HepG2 (cell line): ENCODE measurements around the gene ANKLE1. TPM values are rescaled to one million over a fixed set of nuclear protein-coding genes. Genes with fewer than 3 reads are reported as not detected.
A peak's percentile ranks its signal among the peaks of the same experiment; 100 is the strongest.

ENCODE experiments used
- AFF4 ChIP-seq: sonication (generic); formaldehyde crosslinking; IDR thresholded peaks from 2 replicates; pipeline ENCODE4 v1.4.0; 2020; ENCODE audit warnings: missing genetic modification reagents
- ARNT2 ChIP-seq: sonication (generic); formaldehyde crosslinking; IDR thresholded peaks from 2 replicates; pipeline ENCODE4 v1.8.0; 2022; ENCODE audit warnings: mild to moderate bottlenecking, low read depth, missing genetic modification reagents, moderate library complexity
- FIP1L1 ChIP-seq: fragments of 200-400 bp; formaldehyde crosslinking; IDR thresholded peaks from 2 replicates; pipeline ENCODE4 v1.6.1; 2018; ENCODE audit warnings: low read depth, mild to moderate bottlenecking, low read length, moderate library complexity, borderline replicate concordance; ENCODE audit not compliant: insufficient read depth
- FOXJ3 ChIP-seq: sonication (generic); formaldehyde crosslinking; IDR thresholded peaks from 2 replicates; pipeline ENCODE4 v1.4.0; 2020; ENCODE audit warnings: missing genetic modification reagents, mild to moderate bottlenecking, borderline replicate concordance
- GABPB1 ChIP-seq: IDR thresholded peaks from 2 replicates; pipeline ENCODE4 v1.6.1; 2016; ENCODE audit warnings: mild to moderate bottlenecking, missing genetic modification reagents, moderate library complexity, missing compliant biosample characterization
- KMT2B ChIP-seq: IDR thresholded peaks from 2 replicates; pipeline ENCODE4 v1.6.1; 2016; ENCODE audit warnings: missing genetic modification reagents, missing compliant biosample characterization
- PLSCR1 ChIP-seq: sonication (generic); formaldehyde crosslinking; IDR thresholded peaks from 2 replicates; pipeline ENCODE4 v1.5.0; 2020; ENCODE audit warnings: missing genetic modification reagents, mild to moderate bottlenecking, borderline replicate concordance
- POGZ ChIP-seq: sonication (generic); formaldehyde crosslinking; IDR thresholded peaks from 2 replicates; pipeline ENCODE4 v1.4.0; 2020; ENCODE audit warnings: mild to moderate bottlenecking, missing genetic modification reagents
- RFX1 ChIP-seq: fragments of 450-650 bp; IDR thresholded peaks from 2 replicates; pipeline ENCODE4 v1.6.1; 2017
- SKIL ChIP-seq: sonication (generic); formaldehyde crosslinking; IDR thresholded peaks from 2 replicates; pipeline ENCODE4 v1.8.0; 2022; ENCODE audit warnings: missing genetic modification reagents, mild to moderate bottlenecking, moderate library complexity, borderline replicate concordance
- SMC3 ChIP-seq: IDR thresholded peaks from 2 replicates; pipeline ENCODE4 v1.6.1; 2011; ENCODE audit warnings: low read length, improper control_type of control experiment
- SUZ12 ChIP-seq: fragments of 150-350 bp; IDR thresholded peaks from 2 replicates; pipeline ENCODE4 v1.6.1; 2014; ENCODE audit warnings: low read depth, low read length
- TAF15 ChIP-seq: fragments of 200-400 bp; formaldehyde crosslinking; IDR thresholded peaks from one replicate; pipeline ENCODE4 v1.6.1; 2018; ENCODE audit warnings: mild to moderate bottlenecking, low read depth, low read length; ENCODE audit not compliant: poor library complexity, severe bottlenecking
- ZBTB44 ChIP-seq: sonication (generic); formaldehyde crosslinking; IDR thresholded peaks from 2 replicates; pipeline ENCODE4 v1.4.0; 2020; ENCODE audit warnings: missing genetic modification reagents
- ZKSCAN1 ChIP-seq: fragments of 150-350 bp; IDR thresholded peaks from 2 replicates; pipeline ENCODE4 v1.6.1; 2014; ENCODE audit warnings: low read length
- ZMAT5 ChIP-seq: sonication (generic); formaldehyde crosslinking; IDR thresholded peaks from 2 replicates; pipeline ENCODE4 v1.5.0; 2020; ENCODE audit warnings: mild to moderate bottlenecking, low read depth, missing genetic modification reagents, borderline replicate concordance
- ZNF17 ChIP-seq: sonication (generic); formaldehyde crosslinking; IDR thresholded peaks from 2 replicates; pipeline ENCODE4 v1.5.0; 2020; ENCODE audit warnings: mild to moderate bottlenecking, missing genetic modification reagents
- ZNF224 ChIP-seq: sonication (generic); formaldehyde crosslinking; IDR thresholded peaks from 2 replicates; pipeline ENCODE4 v1.5.0; 2020; ENCODE audit warnings: mild to moderate bottlenecking, missing genetic modification reagents
- ZNF670 ChIP-seq: sonication (generic); formaldehyde crosslinking; IDR thresholded peaks from 2 replicates; pipeline ENCODE4 v1.8.0; 2022; ENCODE audit warnings: mild to moderate bottlenecking, missing genetic modification reagents, borderline replicate concordance
- ZNF713 ChIP-seq: sonication (generic); formaldehyde crosslinking; IDR thresholded peaks from 2 replicates; pipeline ENCODE4 v1.4.0; 2020; ENCODE audit warnings: mild to moderate bottlenecking, missing genetic modification reagents
- polyA plus RNA-seq, 8 experiments: library from polyadenylated mRNA; depleted of rRNA in 3 of 8; stranded (reverse) in 7 of 8; unstranded in 1 of 8; fragments of >200 nt; fragmentation: Illumina TruSeq in 4 of 8; extraction: Trizol in 4 of 8; gene quantifications; 2 replicates each; pipeline versions ENCODE4 v1.2.1 to v1.2.3, GENCODE V29; 2011 to 2016; ENCODE audit warnings: low read depth in 4 of 8, missing spikeins in 1 of 8, mixed read lengths in 1 of 8; ENCODE audit not compliant: insufficient read depth in 1 of 8
- total RNA-seq, 5 experiments: library from RNA; depleted of rRNA; stranded (reverse); fragments of >200 nt; fragmentation: Illumina TruSeq; extraction: Trizol; gene quantifications; 2 replicates each; pipeline ENCODE4 v1.2.3, GENCODE V29; 2016; ENCODE audit warnings: low read depth in 1 of 5

Gene ANKLE1
- total and polyA plus RNA-seq, 2 of the 13 experiments (the other 11 are each of a cell fraction or from before 2014, with no cell fraction given), result 0.69 to 1.5 TPM

- TF ChIP-seq SUZ12, result no peak
- no peak for TF ChIP-seq ZMAT5 (CRISPR knock-in tag)
- peak; percentile 61; the same call in 1 of the 2 replicates for TF ChIP-seq FOXJ3 (CRISPR knock-in tag)
- TF ChIP-seq SMC3, result no peak
- TF ChIP-seq RFX1, result no peak
- TF ChIP-seq ZNF713 (CRISPR knock-in tag), result no peak
- no peak for TF ChIP-seq ZKSCAN1
- peak; percentile 86 for TF ChIP-seq POGZ (CRISPR knock-in tag)
- TF ChIP-seq ZBTB44 (CRISPR knock-in tag), result no peak
- TF ChIP-seq KMT2B (CRISPR knock-in tag), result peak; percentile 35; the same call in 1 of the 2 replicates
- TF ChIP-seq ZNF670 (CRISPR knock-in tag), result 0 out of 2 replicates have a peak, but pooled peaks have one; percentile 61
- peak; percentile 99 for TF ChIP-seq SKIL (CRISPR knock-in tag)
- TF ChIP-seq ZNF17 (CRISPR knock-in tag), result no peak
- no peak for TF ChIP-seq AFF4 (CRISPR knock-in tag)
- peak; percentile 80 for TF ChIP-seq GABPB1 (CRISPR knock-in tag)
- peak; percentile 79 for TF ChIP-seq TAF15
- peak; percentile 77 for TF ChIP-seq ARNT2
- TF ChIP-seq PLSCR1 (CRISPR knock-in tag), result no peak
- peak; percentile 55; the same call in 1 of the 2 replicates for TF ChIP-seq ZNF224 (CRISPR knock-in tag)
- no peak for TF ChIP-seq FIP1L1
Observed at GRCh38 chr19:17248011-17248776, 33.5 kb upstream of the ANKLE1 start (continued).
